Measurements from ENCODE around the gene NOTCH2.

DNA sequence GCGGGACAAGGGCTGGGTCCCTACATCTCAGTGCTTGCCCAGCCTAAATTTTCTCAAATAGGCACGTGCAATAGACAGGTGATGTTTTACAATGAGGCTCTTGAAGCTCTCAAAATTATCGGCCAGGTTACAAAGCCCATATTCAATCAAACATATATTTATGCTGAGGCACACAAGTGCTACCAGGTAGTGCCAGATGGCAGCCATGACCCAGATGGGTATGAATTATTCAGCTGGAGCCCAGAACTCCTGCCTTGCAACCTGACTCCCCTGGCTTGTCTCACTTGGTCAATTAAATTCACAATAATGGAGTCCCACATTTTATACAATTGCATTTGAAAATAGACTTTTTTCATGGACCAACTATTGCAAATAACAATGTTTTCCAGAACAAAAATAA lies 160.8 kb downstream of the NOTCH2 start:
- TF ChIP-seq, protein P1, sequence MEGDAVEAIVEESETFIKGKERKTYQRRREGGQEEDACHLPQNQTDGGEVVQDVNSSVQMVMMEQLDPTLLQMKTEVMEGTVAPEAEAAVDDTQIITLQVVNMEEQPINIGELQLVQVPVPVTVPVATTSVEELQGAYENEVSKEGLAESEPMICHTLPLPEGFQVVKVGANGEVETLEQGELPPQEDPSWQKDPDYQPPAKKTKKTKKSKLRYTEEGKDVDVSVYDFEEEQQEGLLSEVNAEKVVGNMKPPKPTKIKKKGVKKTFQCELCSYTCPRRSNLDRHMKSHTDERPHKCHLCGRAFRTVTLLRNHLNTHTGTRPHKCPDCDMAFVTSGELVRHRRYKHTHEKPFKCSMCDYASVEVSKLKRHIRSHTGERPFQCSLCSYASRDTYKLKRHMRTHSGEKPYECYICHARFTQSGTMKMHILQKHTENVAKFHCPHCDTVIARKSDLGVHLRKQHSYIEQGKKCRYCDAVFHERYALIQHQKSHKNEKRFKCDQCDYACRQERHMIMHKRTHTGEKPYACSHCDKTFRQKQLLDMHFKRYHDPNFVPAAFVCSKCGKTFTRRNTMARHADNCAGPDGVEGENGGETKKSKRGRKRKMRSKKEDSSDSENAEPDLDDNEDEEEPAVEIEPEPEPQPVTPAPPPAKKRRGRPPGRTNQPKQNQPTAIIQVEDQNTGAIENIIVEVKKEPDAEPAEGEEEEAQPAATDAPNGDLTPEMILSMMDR (conservative IDR thresholded peaks at IDR 0.05; ENCODE audit: low read depth, low read length), result no peak
- TF ChIP-seq EZH2 (IDR thresholded peaks at IDR 0.05; ENCODE audit: borderline replicate concordance, low read depth, low read length, poor library complexity, severe bottlenecking), result no peak
